GM19372 (cell line): Measurements from ENCODE around the gene CYTIP.
"Not testable (repeated sequence)": the region's sequence is repeated elsewhere in the genome, so short reads cannot be mapped to it uniquely, and the experiment has no call there.

Experiments
- ATAC-seq: cut with Tn5 transposase; IDR thresholded peaks from one replicate; pipeline ENCODE4 v1.9.1; 2021; ENCODE audit warnings: mild to moderate bottlenecking, low read depth, moderate library complexity; ENCODE audit not compliant: unreplicated experiment

CYTIP gene

DNA sequence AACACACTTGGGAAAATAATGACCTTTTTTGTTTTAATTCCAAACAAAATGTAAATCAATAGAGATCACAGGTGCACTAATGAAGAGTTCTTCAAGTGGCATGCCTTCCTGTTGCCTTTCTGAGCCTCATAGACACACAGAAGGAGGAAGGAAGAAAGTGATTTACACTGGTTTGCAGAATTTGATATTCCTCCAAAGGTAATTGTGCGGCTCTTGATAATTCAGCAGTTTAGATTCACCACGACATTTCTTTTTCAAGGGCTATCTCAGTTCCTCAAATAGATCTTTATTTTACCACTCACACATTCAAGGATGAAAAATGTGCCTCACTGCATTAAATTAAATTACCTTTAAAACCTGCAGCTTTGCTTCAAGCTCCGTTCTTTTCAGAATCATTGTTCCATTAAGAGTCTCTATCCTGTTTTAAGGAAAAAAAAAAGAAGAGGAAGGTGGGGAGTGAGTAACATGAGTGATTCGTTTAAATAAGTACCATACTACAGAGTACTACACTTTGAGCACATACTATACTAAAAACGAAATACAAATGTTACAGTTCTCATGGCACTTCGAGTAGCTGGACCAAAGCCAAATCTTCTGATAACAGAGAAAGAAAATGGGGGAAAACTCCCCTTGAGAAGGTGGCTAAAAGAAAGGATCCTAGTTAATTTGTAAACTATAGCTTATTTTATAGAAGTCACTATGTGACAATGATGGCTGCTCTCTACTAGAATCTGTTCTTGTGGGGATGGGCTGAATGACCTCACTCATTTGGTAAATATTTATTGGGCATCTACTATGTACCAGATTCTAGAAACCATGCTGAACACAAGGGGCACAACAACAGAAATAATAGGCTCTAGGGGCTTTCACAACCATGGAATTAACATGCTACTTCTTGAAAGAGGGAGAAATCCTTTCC lies 16.6 kb downstream of the CYTIP start:
- ATAC-seq: no peak

DNA sequence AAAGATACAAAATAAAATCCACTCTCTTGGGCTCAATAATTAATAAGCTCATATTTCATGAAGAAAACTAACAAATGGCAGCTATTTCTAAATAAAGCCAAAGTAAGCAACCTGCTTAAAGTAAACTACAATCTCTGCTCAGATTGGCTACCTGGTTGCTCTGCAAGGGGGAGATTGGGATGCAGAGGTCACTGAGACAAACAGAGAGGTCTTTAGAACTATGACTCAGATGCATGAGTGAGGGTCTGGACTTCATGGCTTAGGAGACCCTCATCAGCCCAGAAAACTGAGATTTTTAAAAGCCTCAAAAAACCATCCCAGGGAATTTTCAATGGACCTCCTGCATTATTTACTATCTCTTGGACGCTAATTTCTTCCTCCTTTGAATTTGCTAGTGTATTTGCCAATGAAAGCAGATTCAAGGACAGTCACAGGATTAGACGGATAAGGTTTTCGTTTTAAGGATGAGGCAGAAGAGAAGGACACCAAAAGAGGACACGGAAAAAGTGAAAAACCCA lies 17.4 kb downstream of the CYTIP start:
- ATAC-seq: no peak

GRCh38 chr2:157424374-157424773 lies 19.5 kb downstream of the CYTIP start:
- no peak for ATAC-seq

DNA sequence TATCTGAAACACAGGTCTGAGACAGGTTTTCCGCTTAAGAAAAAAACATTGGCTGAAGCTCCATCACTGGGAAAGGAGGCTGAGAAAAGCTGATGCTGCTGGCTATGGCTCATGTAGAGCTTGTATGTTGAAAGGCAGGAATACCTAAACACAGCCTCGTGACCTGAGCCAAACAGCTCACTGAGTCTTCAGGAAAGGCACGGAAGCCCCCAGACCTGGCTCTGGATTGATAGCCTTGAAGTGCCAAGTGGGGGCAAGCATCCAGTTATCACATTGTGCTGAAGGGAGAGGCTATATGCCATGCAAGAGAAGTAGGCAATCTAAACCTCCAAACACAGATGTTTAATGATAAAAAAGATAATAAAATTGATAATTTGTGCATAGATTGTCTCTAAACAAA lies 21.9 kb downstream of the CYTIP start:
- ATAC-seq: no peak

DNA sequence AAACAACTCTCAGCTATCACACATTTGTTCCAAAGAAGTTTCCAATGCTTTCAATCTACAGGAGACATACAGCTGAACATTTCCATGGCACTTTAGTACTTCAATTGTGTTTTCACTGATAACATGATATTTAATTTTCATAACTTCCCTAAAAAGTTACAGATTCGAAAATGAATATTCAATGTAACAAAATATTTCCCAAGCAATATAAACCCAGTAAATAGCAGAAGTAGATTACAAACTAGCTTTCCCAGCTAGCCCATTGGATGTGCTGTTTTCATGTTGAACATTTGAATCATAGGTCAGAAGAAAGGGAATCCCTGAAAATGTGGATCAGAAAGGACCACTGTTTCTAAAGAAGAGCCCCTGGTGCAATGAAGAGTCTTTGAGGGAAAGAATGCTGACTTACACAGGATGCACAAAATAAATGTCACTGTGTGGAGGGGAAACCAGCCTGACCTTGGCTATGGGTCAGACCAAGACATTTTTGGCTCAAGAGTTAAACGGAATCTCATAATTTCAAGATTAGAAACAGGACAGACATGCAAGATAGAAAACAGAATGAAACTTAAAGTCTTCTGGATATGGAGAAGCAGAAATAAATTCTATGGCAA lies 22.5 kb downstream of the CYTIP start:
- ATAC-seq: no peak

DNA sequence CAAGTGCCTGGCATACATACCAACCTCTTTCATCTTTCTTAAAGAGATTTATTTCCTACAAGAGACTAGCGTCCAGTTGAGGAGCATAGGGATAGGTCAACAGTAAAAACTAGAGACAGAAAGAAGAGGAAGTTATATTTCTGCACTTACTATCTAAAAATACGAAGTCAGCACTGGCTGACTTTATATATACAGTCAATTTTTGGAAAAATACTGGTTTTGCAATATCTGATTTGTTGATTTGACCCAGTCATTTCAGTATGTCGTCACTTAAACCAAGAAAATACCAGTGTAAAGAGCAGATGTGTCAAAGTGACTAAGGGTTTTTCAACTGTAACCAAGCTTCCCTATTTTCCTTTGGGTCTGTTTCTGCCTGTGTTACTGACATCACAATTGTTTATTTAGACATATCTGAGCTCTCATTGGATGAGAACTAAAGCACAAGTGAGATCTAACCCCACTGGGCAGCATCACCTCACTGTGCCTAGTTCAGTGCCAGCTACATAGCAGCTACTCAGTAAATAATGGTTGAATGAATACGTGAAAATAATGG lies 23.0 kb downstream of the CYTIP start:
- peak; percentile 47 for ATAC-seq

DNA sequence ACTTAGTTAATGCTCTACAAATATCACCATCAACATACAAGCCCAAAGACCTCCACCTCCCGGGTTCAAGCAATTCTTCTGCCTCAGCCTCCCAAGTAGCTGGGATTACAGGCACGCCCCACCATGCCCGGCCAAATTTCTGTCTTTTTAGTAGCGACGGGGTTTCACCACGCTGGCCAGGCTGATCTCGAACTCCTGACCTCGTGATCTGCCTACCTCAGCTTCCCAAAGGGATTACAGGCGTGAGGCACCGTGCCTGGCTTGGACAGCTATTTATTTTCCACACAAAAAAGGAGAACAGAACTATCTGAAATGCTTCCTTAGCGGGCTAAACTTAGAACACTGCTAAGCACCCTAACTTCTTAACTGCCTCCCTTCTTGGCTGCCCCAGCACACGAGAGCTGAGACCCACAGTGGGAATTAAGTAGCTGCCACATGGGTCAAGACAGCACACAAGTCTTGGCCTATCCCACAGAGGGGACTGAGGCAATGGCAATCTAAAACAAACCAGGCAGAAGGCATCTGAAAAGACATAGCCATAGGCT lies 24.8 kb downstream of the CYTIP start:
- no peak for ATAC-seq

DNA sequence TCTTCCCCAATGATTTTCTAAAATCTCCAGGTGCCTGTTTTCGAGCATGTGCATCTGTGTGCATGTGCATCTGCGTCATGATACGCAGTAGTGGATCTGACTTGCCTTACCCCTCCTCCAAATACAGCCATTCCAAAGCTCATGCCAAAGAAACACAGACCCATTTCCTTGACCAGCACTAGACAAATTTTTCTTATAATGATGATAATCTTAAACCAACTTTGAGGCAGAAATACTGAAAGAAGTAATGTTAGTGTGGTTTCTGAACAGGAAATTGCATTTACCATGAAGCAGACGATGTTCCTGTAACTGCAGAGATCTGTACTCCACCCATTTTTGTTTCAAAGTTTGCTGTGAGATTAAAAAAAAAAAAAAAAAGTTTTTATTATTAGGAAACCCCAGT lies 25.6 kb downstream of the CYTIP start:
- no peak for ATAC-seq

DNA sequence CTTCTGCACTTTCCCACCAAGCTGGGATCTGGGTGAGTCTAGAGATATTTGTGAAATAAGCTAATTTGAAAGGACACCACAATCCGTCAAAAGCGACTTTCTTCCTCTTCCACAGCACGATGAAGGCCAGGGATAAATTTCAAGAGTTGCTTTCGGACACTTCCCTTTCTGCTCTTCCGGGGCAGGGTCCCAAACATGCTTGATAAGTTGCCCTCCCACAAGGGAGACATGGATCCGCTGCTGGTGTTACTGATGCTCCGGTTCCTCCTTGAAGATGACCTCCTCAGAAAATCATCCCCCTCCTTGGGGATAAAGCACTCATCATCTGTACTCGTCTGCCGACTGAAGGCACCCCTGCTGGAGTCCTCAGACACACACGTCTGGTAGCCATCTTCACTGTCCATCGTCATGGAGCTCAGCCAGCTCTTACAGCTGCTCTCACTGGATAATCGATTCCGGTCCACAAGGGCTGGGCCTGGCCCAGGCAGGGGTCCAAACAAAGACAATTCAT lies 28.2 kb downstream of the CYTIP start:
- ATAC-seq: no peak

GRCh38 chr2:157414050-157414449 lies 29.8 kb downstream of the CYTIP start:
- ATAC-seq: peak; percentile 20

- peak; percentile 89 for ATAC-seq
Measured at GRCh38 chr2:157413326-157414035, 30.4 kb downstream of the CYTIP start.

DNA sequence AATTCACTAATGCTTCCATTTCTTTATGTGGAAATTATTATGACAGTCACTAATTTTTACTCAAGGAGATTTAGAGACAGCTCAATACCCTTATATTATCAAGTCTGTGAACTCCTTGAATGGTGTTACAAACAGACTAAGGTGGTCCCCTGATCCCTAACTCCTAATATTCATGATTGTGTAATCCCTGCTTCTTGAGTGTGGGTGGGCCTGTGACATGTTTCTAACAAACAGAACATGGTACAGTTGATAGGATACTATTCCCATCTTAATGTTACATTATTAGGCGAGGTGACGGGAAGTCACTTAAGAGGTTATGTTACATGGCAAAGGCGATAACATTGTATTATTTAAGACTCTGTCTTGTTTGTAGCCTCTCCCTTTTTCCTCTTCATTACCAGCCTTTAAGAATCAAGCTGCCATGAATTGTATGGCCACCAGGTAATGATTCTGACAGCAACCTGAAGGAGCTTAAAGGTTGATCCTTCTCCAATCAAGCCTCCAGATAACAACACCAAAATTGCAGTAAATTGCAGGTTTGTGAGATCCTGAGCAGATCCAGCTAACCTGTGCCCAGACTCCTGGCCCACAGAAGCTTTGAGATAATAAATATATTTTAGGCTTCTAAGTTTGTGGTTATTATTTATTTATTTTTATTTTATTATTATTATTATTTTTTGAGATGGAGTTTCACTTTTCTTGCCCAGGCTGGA lies 32.1 kb downstream of the CYTIP start:
- no peak for ATAC-seq

GRCh38 chr2:157405398-157405797 lies 38.5 kb downstream of the CYTIP start:
- not testable (repeated sequence) for ATAC-seq

DNA sequence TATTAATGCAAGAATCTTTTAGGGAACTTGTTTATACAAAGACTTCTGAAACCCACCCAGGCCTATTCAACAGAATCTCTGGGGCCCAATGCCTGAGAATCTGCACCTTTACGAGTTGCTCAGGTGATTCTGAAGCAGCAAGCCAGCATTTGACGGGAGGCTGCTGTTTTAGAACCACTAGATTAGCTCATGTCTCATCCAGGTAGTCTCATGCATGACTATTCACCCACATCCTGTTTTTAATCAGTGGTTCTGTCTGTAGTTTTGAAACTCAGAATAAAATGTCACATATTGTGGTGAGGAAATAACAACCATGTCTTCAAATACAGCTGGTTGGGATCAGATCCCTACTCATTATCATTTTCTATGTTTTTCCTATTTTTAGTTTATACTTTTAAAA lies 39.5 kb downstream of the CYTIP start:
- ATAC-seq: peak; percentile 96

DNA sequence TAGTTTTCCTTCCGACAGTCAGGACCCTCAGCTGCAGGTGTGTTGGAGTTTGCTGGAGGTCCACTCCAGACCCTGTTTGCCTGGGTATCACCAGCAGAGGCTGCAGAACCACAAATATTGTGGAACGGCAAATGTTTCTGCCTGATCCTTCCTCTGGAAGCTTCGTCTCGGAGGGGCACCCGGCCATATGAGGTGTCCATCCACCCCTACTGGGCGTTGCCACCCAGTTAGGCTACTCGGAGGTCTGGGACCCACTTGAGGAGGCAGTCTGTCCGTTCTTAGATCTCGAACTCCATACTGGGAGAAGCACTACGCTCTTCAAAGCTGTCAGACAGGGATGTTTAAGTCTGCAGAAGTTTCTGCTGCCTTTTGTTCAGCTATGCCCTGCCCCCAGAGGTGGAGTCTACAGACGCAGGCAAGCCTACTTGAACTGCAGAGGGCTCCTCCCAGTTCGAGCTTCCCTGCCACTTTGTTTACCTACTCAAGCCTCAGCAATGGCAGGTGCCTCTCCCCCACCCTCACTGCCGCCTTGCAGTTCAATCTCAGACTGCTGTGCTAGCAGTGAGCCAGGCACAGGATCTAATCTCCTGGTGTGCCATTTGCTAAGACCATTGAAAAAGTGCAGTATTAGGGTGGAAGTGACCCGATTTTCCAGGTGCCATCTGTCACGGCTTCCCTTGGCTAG lies 40.9 kb downstream of the CYTIP start:
- ATAC-seq: not testable (repeated sequence)

GRCh38 chr2:157395811-157396210 lies 48.1 kb downstream of the CYTIP start:
- ATAC-seq: no peak

DNA sequence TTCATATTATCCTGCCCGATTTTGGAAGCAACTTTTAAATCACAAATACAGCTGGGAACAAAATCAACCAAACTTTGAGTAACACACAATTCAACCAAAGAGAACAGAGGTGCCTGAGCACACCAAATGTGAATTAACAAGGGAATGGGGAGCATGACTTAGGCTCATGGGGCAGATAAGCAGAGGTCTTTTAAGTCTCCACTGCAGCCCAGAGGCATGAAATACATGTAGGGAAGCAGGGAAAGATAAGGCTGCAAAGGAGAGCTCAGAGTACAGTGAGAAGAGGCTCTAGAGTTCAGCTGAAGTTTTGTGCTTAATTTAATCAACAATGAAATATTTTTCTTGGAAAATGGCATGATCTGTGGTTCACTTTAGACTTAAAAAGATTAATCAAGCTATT lies 49.0 kb downstream of the CYTIP start:
- ATAC-seq: no peak

GRCh38 chr2:157393348-157393747 lies 50.5 kb downstream of the CYTIP start:
- ATAC-seq: no peak

DNA sequence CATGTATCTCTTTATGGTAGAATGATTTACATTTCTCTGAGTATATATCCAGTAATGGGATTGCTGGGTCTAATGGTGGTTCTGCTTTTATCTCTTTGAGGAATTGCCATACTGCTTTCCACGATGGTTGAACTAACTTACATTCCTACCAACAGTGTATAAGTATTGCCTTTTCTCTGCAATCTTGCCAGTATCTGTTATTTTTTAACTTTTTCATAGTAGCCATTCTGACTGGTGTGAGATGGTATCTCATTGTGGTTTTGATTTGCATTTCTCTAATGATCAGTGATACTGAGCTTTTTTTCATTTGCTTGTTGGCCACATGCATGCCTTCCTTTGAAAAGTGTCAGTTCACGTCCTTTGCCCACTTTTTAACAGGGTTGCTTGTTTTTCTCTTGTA lies 55.1 kb downstream of the CYTIP start:
- no peak for ATAC-seq
